Lower leg skin (tissue), 3 donors: ENCODE data around the gene SRGN.

Source experiments
- POLR2A ChIP-seq, 2 donors: fragments of 450-650 bp; IDR thresholded peaks; one replicate each; pipeline ENCODE4 v1.6.1; 2016 to 2017; ENCODE audit warnings: antibody characterized with exemption in 2 of 2, mild to moderate bottlenecking in 1 of 2, moderate library complexity in 1 of 2
- TF ChIP-seq, protein P1 (sequence below), 3 donors: fragments of 450-650 bp; IDR thresholded peaks; one replicate each; pipeline ENCODE4 v1.5.1; 2016; ENCODE audit warnings: antibody characterized with exemption in 3 of 3, mild to moderate bottlenecking in 3 of 3, moderate library complexity in 2 of 3

DNA sequence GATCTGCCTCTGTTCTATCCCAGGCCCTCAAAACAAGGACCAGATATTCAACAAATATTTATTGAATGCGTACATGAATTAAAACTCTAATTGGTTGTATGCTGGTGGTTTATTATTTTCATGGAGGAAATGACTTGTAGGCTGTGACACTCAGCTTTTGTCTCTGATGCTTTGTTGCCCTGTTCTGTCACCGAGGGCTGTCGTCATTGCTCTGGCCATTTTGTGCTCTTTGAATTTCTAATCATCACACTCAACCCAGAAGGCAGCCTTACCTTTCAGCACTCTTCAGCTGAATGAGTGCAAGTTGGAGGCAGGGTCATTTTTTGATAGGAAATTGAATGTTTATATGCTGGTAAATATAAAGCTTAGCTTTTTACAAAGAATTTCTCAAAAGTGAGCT, 14.5 kb downstream of the SRGN start:
- TF ChIP-seq, protein P1, sequence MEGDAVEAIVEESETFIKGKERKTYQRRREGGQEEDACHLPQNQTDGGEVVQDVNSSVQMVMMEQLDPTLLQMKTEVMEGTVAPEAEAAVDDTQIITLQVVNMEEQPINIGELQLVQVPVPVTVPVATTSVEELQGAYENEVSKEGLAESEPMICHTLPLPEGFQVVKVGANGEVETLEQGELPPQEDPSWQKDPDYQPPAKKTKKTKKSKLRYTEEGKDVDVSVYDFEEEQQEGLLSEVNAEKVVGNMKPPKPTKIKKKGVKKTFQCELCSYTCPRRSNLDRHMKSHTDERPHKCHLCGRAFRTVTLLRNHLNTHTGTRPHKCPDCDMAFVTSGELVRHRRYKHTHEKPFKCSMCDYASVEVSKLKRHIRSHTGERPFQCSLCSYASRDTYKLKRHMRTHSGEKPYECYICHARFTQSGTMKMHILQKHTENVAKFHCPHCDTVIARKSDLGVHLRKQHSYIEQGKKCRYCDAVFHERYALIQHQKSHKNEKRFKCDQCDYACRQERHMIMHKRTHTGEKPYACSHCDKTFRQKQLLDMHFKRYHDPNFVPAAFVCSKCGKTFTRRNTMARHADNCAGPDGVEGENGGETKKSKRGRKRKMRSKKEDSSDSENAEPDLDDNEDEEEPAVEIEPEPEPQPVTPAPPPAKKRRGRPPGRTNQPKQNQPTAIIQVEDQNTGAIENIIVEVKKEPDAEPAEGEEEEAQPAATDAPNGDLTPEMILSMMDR (IDR thresholded peaks at IDR 0.05) = no peak
- no peak for TF ChIP-seq POLR2A (IDR thresholded peaks at IDR 0.05)
